GM12872 (cell line): Measurements from ENCODE around the gene CTNNBL1.

ENCODE experiments used
- CTCF ChIP-seq: IDR thresholded peaks from 3 replicates; pipeline ENCODE4 v1.5.1; 2011; ENCODE audit warnings: low read depth, mild to moderate bottlenecking, low read length, moderate library complexity; ENCODE audit not compliant: insufficient read depth

Gene CTNNBL1

DNA sequence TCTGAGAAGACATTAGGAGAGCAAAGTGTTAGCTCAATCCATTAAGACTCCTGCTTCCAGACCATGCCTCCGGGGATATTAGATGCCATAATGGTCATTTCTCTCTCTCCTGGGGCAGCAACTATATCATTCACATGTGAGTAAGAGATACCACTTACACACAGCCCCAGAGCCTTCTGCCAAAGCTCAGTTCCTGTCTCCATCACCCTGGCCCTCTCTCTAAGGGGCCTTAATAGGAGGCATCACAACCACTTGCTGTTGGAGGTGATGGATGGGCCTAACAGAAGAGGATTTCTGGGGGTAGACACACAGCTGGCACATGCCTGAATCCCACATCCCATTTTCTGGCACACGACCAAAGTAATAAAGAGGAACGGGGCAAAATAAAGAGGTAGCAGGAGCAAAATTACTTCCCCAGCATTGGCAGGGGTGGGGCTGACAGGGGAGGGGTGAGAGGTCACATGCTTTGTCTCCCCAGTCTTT is 175.1 kb downstream of the CTNNBL1 start:
- TF ChIP-seq CTCF, result no peak

DNA sequence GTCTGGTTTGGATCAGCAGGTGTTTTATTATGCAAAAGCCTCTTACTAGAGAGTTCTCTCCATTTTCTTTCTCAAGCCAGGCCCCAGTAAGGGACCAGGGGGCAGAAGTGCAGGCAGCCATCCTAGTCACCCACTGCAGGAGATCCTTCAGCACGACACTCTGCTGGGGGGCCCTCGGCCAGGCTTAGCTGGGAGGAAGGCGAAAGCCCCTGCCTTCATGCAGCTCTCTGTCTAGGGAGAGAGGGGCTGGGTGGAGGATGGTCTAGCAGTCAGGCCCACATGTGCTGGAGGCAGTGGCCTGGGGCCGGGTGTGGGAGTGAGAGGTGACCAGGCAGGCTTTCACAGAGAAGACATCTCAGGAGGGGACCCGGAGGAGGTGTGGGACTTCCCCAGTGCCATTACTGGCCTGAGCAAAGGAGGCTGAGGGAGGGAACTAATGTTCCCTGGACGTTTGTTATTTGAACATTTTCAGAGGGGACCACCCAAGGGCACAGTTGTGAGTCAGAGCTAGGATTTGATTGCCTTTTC is 175.6 kb downstream of the CTNNBL1 start:
- TF ChIP-seq CTCF, result no peak

DNA sequence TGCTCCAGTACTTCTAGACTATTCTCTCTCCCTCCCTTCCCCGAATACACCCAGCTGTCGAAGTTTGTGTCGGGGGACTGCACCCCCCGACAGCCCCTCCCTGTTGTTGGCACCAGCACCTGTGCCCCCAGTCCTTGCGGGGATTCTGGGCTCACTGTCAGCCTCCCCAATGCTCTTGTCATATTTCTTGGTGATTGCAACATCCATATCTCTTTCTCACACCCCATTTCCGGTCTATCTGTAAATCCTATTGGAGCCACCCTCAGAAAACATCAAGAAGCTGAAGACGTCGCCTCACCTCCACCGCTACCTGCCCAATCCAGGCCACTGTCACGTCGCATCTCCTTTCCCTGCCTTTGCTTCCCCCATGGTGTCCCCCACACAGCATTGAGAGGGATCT is 176.5 kb downstream of the CTNNBL1 start:
- TF ChIP-seq CTCF, result no peak

DNA sequence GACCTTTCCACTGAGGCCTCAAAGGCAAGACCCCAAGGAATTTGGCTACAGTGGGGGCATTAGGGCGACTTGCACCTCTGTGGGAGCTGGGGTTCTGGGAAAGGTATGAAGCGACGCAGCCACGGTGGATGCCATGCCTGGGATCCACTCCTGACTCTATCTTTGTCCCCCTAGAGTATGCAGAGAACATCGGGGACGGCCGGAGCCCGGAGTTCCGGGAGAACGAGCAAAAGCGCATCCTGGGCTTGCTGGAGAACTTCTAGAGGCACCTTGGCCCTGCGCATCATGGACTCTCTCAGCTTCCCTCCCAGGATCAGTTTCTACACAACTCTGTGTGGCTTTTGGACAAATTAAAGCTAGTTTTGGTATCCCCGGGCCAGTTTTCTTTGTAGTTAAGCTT is 177.9 kb downstream of the CTNNBL1 start:
- TF ChIP-seq CTCF, result no peak

DNA sequence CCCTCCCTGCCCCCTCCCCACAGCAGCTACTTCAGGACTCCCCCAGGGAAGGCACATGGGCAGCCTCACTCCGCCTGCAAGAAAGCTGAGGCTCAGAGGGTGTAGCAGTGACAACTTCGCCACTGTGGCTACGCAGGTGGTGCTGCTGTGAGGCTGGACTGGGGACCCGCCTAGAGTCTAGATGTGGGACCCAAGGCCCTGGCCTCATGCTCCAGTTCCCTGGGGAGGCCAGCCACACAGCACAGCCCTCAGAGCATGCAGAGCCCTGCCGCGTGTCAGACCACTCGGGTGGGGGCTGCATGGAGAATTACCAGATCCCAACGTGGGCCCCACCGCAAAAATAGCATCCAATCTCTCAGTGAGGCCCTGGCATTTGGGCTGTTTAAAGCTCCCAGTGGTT is 178.3 kb downstream of the CTNNBL1 start:
- no peak for TF ChIP-seq CTCF

DNA sequence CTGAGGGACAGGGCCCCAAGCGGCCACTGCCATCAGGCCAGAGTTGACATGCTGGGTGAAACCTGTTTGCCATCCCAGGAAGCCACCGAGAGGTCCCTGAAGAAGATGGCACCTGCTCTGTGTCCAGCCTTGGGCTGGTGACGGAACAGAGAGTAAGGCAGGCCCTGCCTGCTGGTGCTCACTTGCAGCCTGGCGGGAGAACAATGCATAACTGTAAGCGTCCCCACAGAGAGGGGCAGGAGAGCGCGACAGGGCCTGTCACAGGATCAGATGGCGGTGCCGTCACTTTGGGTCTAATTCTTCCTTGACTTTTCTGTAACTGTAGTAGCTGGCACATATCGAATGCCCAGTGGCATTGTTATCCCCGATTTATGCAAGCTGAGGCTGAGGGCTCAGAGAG is 180.1 kb downstream of the CTNNBL1 start:
- no peak for TF ChIP-seq CTCF

DNA sequence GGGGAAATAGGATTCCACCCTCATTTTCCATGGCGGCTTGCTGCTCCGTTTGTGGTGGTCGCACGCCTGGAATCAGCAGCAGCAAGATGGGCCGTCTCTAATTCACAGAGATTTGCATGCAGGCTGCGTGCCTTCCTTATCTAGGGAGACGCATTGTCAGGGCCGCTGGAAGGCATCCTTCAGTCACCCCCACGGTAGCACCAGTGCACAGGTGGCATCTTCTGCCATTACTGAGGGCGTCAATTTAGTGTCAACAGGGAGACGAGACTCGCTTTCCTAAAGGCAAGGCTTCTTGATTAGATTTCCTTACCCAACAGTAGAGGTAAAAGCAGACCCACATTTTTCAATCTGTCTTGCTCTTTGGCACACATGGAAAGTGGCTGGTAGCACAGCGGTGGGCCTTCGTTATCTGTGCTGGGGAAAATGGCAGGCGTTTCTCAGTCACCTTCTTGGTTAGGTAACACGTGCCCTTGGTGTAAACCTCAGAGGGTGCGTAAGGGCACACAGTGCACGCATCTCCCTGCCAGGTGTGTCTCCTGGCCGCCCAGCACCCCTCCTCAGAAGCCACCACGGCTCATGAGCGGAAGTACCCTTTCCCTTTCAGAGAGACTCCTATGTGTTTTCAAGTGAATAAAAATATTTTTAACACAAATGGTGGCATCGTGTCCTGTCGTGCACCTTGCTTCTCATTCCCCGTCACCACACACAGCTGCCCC is 181.8 kb downstream of the CTNNBL1 start:
- no peak for TF ChIP-seq CTCF
